H9 (cell line): ENCODE measurements around the gene MAP1B. TPM values are rescaled to one million over a fixed set of nuclear protein-coding genes. Genes with fewer than 3 reads are reported as not detected.

Experiments
- DNase-seq: peaks from one replicate; pipeline ENCODE4 v3.0.0-alpha.2; 2017
- H2AFZ ChIP-seq: one replicate; pipeline ENCODE4 v1.6.1; 2013; ENCODE audit warnings: mild to moderate bottlenecking, low read length, control low read depth, moderate library complexity
- H2AK5ac ChIP-seq: 2 replicates; pipeline ENCODE4 v1.6.1; 2013; ENCODE audit warnings: low read length, control low read depth, mixed read lengths; ENCODE audit not compliant: insufficient read length
- H2BK120ac ChIP-seq: one replicate; pipeline ENCODE4 v1.6.1; 2013; ENCODE audit warnings: low read depth, mild to moderate bottlenecking, low read length, control low read depth, inconsistent platforms; ENCODE audit not compliant: poor library complexity, severe bottlenecking
- H2BK12ac ChIP-seq: 2 replicates; pipeline ENCODE4 v1.6.1; 2013; ENCODE audit warnings: low read length, control low read depth, mixed read lengths, low read depth; ENCODE audit not compliant: insufficient read length
- H2BK15ac ChIP-seq: 2 replicates; pipeline ENCODE4 v1.6.1; 2013; ENCODE audit warnings: low read depth, low read length, control low read depth
- H2BK20ac ChIP-seq: one replicate; pipeline ENCODE4 v1.6.1; 2013; ENCODE audit warnings: low read depth, mild to moderate bottlenecking, low read length, control low read depth, inconsistent platforms; ENCODE audit not compliant: poor library complexity, severe bottlenecking
- H2BK5ac ChIP-seq: 2 replicates; pipeline ENCODE4 v1.6.1; 2013; ENCODE audit warnings: low read length, control low read depth, mixed read lengths; ENCODE audit not compliant: insufficient read length
- H3K14ac ChIP-seq: 2 replicates; pipeline ENCODE4 v1.6.1; 2013; ENCODE audit warnings: low read length, control low read depth; ENCODE audit not compliant: insufficient read depth
- H3K18ac ChIP-seq: 2 replicates; pipeline ENCODE4 v1.6.1; 2013; ENCODE audit warnings: low read depth, mild to moderate bottlenecking, mixed read lengths, low read length, control low read depth; ENCODE audit not compliant: insufficient read length
- H3K23ac ChIP-seq: 2 replicates; pipeline ENCODE4 v1.6.1; 2013; ENCODE audit warnings: low read length, control low read depth, mixed read lengths, low read depth; ENCODE audit not compliant: insufficient read length
- H3K23me2 ChIP-seq: 2 replicates; pipeline ENCODE4 v1.6.1; 2013; ENCODE audit warnings: low read depth, mild to moderate bottlenecking, mixed read lengths, low read length, control low read depth; ENCODE audit not compliant: insufficient read length, poor library complexity, severe bottlenecking
- H3K27ac ChIP-seq: 2 replicates; pipeline ENCODE4 v1.5.1; 2013; ENCODE audit warnings: low read length, control low read depth, mixed read lengths, low read depth; ENCODE audit not compliant: insufficient read length
- H3K27me3 ChIP-seq: 2 replicates; pipeline ENCODE4 v1.6.1; 2013; ENCODE audit warnings: low read length, control low read depth, inconsistent platforms; ENCODE audit not compliant: insufficient read depth
- H3K4ac ChIP-seq: 2 replicates; pipeline ENCODE4 v1.6.1; 2013; ENCODE audit warnings: low read depth, mild to moderate bottlenecking, control low read depth, inconsistent platforms, low read length, moderate library complexity
- H3K4me1 ChIP-seq: 2 replicates; pipeline ENCODE4 v1.6.1; 2013; ENCODE audit warnings: low read length, control low read depth, inconsistent platforms; ENCODE audit not compliant: insufficient read depth
- H3K4me2 ChIP-seq: 2 replicates; pipeline ENCODE4 v1.6.1; 2013; ENCODE audit warnings: low read length, control low read depth, mixed read lengths; ENCODE audit not compliant: insufficient read length, insufficient read depth
- H3K56ac ChIP-seq: 2 replicates; pipeline ENCODE4 v1.6.1; 2013; ENCODE audit warnings: low read depth, mild to moderate bottlenecking, mixed read lengths, low read length, control low read depth; ENCODE audit not compliant: insufficient read length
- H3K79me1 ChIP-seq: 2 replicates; pipeline ENCODE4 v1.6.1; 2013; ENCODE audit warnings: low read depth, mild to moderate bottlenecking, moderate library complexity, low read length, control low read depth, inconsistent platforms; ENCODE audit not compliant: insufficient read depth, poor library complexity, severe bottlenecking
- H3K79me2 ChIP-seq: 2 replicates; pipeline ENCODE4 v1.6.1; 2013; ENCODE audit warnings: low read length, control low read depth, inconsistent platforms; ENCODE audit not compliant: insufficient read depth
- H3K9ac ChIP-seq: 2 replicates; pipeline ENCODE4 v1.6.1; 2013; ENCODE audit warnings: low read length, control low read depth, mixed read lengths; ENCODE audit not compliant: insufficient read length; ENCODE audit errors: extremely low read depth
- H3K9me3 ChIP-seq: one replicate; pipeline ENCODE4 v1.6.1; 2013; ENCODE audit warnings: low read depth, low read length, inconsistent platforms; ENCODE audit not compliant: control insufficient read depth
- H3T11ph ChIP-seq: one replicate; pipeline ENCODE4 v1.6.1; 2013; ENCODE audit warnings: mild to moderate bottlenecking, low read length, control low read depth, inconsistent platforms
- H4K20me1 ChIP-seq: one replicate; pipeline ENCODE4 v1.6.1; 2013; ENCODE audit not compliant: control insufficient read depth, insufficient read length, insufficient read depth
- H4K5ac ChIP-seq: 2 replicates; pipeline ENCODE4 v1.6.1; 2013; ENCODE audit warnings: low read depth, mild to moderate bottlenecking, mixed read lengths, low read length, control low read depth; ENCODE audit not compliant: insufficient read length
- H4K8ac ChIP-seq: replicated peaks from 2 replicates; pipeline ENCODE4 v1.6.1; 2013; ENCODE audit warnings: low read length, control low read depth, mixed read lengths, low read depth; ENCODE audit not compliant: insufficient read length
- H4K91ac ChIP-seq: 2 replicates; pipeline ENCODE4 v1.6.1; 2013; ENCODE audit warnings: low read depth, mild to moderate bottlenecking, moderate library complexity, mixed read lengths, low read length, control low read depth; ENCODE audit not compliant: insufficient read length
- H3K27ac Mint-ChIP-seq, 3 experiments: 2 replicates in 2 of 3; 3 replicates in 1 of 3; pipeline ENCODE4 v1.8.0; 2020 to 2021; ENCODE audit warnings: mixed read lengths in 3 of 3, mild to moderate bottlenecking in 1 of 3, moderate library complexity in 1 of 3
- H3K27me3 Mint-ChIP-seq: 2 replicates; pipeline ENCODE4 v1.8.0; 2021; ENCODE audit warnings: low read depth, mild to moderate bottlenecking, moderate library complexity, mixed read lengths
- H3K36me3 Mint-ChIP-seq, 3 experiments: 2 replicates in 2 of 3; 3 replicates in 1 of 3; pipeline ENCODE4 v1.8.0; 2020 to 2021; ENCODE audit warnings: low read depth in 3 of 3, mixed read lengths in 3 of 3; ENCODE audit not compliant: insufficient read depth in 1 of 3
- H3K4me1 Mint-ChIP-seq, 2 experiments: 2 replicates each; pipeline ENCODE4 v1.8.0; 2020; ENCODE audit warnings: mixed read lengths in 2 of 2
- H3K4me3 Mint-ChIP-seq, 2 experiments: 2 replicates in 1 of 2; 3 replicates in 1 of 2; pipeline ENCODE4 v1.8.0; 2020 to 2021; ENCODE audit warnings: mild to moderate bottlenecking in 2 of 2, mixed read lengths in 2 of 2, moderate library complexity in 1 of 2
- H3K9me3 Mint-ChIP-seq, 2 experiments: 2 replicates in 1 of 2; 3 replicates in 1 of 2; pipeline ENCODE4 v1.8.0; 2020; ENCODE audit warnings: mild to moderate bottlenecking in 2 of 2, mixed read lengths in 2 of 2, moderate library complexity in 1 of 2
- CTCF ChIP-seq: fragments of 200-600 bp; sonication (generic); conservative IDR thresholded peaks from 3 replicates; pipeline ENCODE4 v1.8.0; 2021; ENCODE audit warnings: antibody characterized with exemption, mild to moderate bottlenecking
- WGBS: extraction: QIAGEN DNeasy Blood & Tissue Kit; methylation state at CpG from one replicate; pipeline ENCODE4 v1.1.7; 2013; ENCODE audit warnings: missing lambda C conversion rate, low lambda C conversion rate, mixed read lengths; ENCODE audit not compliant: insufficient read length; ENCODE audit errors: extremely low coverage; 5-methylcytosine and 5-hydroxymethylcytosine counted together
- total RNA-seq: library from RNA; stranded (reverse); gene quantifications from 2 replicates; pipeline ENCODE4 v1.2.1, GENCODE V29; 2021

Gene MAP1B
- total RNA-seq, 1 experiment from 2014 or later: 67.5 TPM

- Histone ChIP-seq H3K4me2 (no peak overlapping the region), H3K23ac (no peak overlapping the region), H3K9me3 (no peaks in the 10 kb centered on the region), H3K56ac (no peak overlapping the region), H2BK120ac (no peak overlapping the region), H4K5ac (no peak overlapping the region), H3K23me2 (no peaks in the 10 kb centered on the region), H2BK15ac (no peak overlapping the region), H3K79me2 (no peaks in the 10 kb centered on the region), H3K9ac (no peak overlapping the region), H3K27ac (no peak overlapping the region), H3K4ac (no peak overlapping the region), H3K14ac (no peak overlapping the region), H3T11ph (no peak overlapping the region), H4K20me1 (no peaks in the 10 kb centered on the region), H3K79me1 (peaks cover 3% of the 10 kb centered on the region), H2BK12ac (no peak overlapping the region), H2BK5ac (no peak overlapping the region), H3K27me3 (no peaks in the 10 kb centered on the region), H4K91ac (no peak overlapping the region), H3K4me1 (no peaks in the 10 kb centered on the region; the same call in 1 of the 2 replicates), H2AK5ac (no peak overlapping the region), H3K18ac (no peak overlapping the region), H4K8ac (no peak overlapping the region), H2BK20ac (no peak overlapping the region), H2AFZ (no peak overlapping the region)
- no peak for DNase-seq
- H3K4me3 Mint-ChIP-seq: no peak overlapping the region
- WGBS: no CpG with 5 or more reads among the region's 3 CpGs
- H3K27ac Mint-ChIP-seq: no peak overlapping the region
- H3K9me3 Mint-ChIP-seq: no peaks in the 10 kb centered on the region; a peak in 1 of 5 replicates
- H3K27me3 Mint-ChIP-seq: no peaks in the 10 kb centered on the region
- peaks cover 8% of the 10 kb centered on the region in 2 experiments; a peak in 2 of 4 replicates for H3K4me1 Mint-ChIP-seq
- peaks cover 0 to 3% (median 2%) of the 10 kb centered on the region in 3 experiments; a peak in 4 of 7 replicates for H3K36me3 Mint-ChIP-seq
- no peak for TF ChIP-seq CTCF
Measured at GRCh38 chr5:72255237-72255636, 148.0 kb downstream of the MAP1B start.
